GM18868 (cell line): ENCODE results near the gene OR2Z1.

Experiments used
- ATAC-seq: cut with Tn5 transposase; IDR thresholded peaks from one replicate; pipeline ENCODE4 v1.9.1; 2021; ENCODE audit warnings: mild to moderate bottlenecking, moderate library complexity; ENCODE audit not compliant: unreplicated experiment

Gene OR2Z1, protein sequence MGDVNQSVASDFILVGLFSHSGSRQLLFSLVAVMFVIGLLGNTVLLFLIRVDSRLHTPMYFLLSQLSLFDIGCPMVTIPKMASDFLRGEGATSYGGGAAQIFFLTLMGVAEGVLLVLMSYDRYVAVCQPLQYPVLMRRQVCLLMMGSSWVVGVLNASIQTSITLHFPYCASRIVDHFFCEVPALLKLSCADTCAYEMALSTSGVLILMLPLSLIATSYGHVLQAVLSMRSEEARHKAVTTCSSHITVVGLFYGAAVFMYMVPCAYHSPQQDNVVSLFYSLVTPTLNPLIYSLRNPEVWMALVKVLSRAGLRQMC

GRCh38 chr19:8721334-8721733, at the start of gene OR2Z1:
Gene OR2Z1 (plus strand): TSS chr19:8721634. CDS start chr19:8731029, 9,395 bp downstream.
- ATAC-seq = no peak

DNA sequence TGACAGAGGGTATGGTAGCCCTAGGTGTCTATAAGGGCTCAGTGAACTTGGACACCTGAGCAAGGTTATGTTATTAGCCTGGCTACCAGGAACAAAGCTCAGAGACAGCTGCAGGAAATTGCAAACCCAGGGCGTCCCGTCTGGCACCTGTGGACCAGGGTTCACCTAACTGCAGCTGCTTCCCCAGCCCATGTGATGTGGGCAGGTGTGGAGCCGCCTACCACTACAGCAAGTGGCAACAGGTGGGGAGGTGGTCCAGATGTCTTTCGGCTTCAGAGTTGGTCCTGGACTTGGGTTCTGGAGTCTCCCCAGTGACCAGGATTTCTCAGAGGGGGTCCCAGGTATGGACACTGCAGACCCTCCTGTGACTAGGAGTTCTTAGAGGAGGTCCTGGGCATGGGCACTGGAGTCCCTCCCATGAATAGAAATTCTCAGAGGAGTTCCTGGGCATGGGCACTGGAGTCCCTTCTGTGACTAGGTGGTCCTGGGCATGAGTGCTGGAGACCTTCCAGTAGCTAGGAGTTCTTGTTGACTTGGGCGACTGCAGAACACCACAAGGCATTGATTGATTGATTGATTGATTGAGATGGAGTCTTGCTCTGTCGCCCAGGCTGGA, 48.0 kb upstream of the OR2Z1 start:
- no peak for ATAC-seq

GRCh38 chr19:8675066-8675465, 46.4 kb upstream of the OR2Z1 start:
- no peak for ATAC-seq

DNA sequence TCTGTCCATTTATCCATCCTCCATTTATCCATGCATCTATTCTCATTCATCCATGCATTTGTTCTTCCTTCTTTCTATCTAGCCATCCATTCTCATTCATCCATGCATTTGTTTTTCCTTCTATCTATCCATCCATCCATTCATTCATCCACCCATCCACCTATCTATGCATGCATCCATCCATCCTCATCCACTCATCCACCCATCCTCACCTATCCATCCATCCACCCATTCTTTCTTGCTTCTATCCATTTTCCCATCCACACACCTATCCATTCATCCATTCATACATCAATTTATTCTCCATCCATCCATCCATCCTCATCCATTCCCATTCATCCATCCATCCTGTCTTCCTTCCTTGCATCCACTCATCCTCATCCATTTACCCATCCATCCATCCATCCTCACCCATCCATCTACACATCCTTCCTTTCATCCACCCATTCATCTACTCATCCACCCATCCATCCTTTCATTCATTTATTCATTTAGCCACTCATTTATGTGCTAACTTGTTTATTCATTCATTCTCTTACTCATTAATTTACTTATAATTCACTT, 43.1 kb upstream of the OR2Z1 start:
- ATAC-seq = no peak

DNA sequence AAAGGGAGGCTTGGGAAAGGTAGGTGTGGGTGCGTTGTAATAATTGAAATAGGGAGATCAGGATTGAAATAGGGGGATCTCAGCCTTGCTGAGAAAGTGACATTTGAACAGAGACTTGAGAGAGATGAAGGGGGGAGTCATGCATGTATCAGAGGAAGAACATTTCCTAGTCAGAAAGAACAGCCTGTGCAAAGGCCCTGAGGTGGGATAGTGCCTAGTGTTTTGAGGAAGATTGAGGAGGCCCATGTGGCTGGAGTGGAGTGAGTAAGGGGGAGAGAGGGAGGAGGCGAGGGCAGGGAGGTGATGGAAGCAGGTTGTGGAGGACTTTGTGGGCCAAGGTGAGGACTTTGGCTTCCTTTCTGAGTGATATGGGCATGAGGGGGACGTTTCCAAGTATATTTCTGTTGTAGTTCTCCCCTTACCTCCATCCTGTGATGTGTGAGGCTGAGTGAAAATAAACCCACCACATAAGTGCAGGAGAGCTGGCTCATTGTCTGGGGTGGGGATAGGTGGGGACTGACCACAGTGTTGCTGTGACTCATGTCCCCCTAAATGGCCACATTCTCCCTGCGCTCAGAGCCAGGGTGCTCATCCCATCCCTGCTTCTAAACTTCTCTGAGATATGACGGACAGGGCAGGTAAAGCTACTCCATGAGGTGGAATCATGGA, 40.6 kb upstream of the OR2Z1 start:
- ATAC-seq = no peak

DNA sequence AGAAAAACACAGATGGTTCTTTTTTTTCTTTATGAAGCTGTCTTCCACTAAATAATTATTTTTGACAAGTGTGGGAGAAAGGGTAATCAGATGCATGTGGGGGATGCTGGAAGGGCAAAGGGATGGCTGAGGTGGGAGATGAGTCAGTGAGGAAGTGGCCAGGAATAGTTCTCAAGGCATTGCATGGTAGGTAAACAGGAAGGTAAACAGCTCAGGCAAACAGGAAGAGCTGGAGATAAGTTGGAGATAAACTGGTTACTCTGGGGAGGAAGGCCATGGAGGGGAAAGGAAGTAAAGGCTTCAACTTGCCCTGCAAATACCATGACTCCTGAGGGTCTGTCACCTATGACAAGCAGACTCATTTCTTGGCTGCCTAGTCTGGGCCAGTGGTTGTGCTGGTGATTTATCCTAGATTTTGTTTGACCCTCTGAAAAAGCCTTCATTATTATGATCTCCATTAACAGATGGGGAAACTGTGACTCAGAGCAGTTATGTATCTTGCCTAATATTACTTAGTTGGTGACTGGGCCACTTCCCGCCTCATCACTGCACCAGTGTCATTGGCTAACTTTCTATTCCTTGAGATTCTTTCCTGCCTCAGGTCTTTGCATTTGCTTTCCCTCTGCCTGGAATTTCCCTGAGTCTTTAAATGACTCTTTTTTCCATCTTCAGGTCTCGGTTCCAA, 39.9 kb upstream of the OR2Z1 start:
- ATAC-seq = no peak

GRCh38 chr19:8682472-8682871, 39.0 kb upstream of the OR2Z1 start:
- ATAC-seq = no peak

DNA sequence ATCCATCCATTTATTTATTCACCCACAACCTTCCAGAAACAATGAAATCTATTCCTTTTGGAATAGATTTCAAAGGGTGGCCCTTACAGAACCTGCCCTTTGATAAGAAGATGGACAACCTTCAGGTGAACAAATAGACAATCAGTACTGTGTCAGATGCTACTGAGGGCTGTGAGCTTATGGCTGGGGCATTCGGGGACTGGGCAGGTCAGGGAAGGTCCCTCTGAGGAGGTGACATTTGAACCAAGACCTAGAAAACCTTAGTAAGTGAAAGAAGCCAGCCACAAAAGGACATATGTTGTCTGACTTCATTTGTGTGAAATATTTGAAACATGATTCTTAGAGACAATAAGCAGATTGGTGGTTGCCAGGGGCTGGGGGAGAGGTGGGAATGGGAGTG, 38.5 kb upstream of the OR2Z1 start:
- no peak for ATAC-seq

DNA sequence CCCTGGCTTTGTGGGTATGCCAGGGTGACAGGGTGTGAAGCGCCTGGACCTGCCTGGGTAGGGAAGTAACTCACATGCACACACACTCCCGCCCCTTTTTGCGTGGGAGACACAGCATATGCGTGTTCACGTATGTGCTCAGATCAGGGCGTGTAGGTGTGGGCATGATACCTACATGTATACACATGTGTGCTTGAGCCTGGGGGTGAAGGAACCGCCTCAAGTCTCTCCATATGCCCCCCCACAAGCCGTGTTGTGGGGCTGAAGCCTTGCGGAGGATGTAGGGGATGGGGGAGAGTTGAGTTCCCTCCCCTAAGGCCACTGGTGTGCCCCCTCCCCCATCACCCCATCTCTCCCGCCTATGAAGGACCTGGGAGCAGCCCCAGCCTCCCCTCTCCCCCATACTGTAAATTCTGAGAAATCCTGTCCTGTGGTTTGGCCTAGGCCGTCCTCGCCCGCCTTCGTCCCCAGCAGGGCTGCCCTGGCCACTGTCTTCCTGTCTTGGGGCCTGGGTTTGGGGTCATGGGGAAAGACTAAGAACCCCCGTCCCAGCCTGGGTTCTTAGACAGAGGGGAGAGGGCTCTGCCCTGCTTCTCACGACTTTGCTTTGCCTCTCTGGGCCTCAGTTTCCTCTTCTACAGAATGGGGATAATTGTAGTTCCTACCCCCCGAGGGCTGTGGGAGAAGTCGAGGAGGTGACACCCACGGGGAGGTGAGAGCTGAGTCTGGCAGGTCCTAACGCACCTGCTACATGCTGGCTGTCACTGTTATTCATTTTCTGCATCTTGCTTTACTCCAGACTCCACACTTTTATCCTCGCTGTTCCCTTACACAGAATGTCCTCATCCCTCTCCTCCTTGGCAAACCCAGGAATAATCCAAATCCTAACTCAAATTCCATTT, 37.2 kb upstream of the OR2Z1 start:
- ATAC-seq = no peak

DNA sequence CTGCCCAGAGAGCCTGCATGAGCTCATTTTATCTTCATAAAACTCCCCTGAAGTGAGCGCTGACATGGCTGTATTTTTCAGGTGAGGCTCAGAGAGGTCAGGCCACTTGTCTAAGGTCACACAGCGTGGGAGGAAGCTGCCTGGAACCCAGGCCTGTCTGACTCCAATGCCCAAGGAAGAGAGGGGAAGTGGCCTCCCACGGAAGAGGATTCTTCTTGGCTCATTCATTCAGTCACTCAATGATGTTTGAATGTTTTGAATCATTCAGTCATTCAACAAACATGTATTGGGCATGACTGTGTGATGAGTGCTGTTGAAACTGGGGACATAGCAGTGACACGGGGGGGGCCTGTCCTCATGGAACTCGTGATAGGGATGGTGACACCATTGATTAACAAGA, 34.9 kb upstream of the OR2Z1 start:
- ATAC-seq = no peak

DNA sequence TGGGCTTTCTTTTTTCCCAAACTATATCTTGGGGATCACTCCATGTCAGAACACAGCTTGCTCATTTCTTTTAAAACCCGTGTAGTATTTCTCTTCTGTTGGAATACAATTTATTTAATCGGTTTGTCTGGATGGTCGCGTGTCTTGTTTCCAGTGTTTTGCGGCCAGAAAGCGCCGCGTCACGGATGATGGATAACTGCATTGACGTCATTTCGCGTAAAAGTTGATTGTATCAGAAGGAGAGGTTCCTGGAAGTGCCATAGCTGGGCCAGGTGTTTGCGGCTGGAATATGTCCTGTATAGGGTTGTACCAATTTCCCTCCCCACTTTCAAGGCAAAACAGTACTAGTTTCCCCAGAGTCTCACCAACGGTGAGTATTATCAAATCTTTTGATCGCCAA, 32.5 kb upstream of the OR2Z1 start:
- no peak for ATAC-seq

- ATAC-seq = no peak
Measured at GRCh38 chr19:8690753-8691539, 30.5 kb upstream of the OR2Z1 start.

- ATAC-seq = no peak
Measured at GRCh38 chr19:8695501-8695900, 25.9 kb upstream of the OR2Z1 start.

DNA sequence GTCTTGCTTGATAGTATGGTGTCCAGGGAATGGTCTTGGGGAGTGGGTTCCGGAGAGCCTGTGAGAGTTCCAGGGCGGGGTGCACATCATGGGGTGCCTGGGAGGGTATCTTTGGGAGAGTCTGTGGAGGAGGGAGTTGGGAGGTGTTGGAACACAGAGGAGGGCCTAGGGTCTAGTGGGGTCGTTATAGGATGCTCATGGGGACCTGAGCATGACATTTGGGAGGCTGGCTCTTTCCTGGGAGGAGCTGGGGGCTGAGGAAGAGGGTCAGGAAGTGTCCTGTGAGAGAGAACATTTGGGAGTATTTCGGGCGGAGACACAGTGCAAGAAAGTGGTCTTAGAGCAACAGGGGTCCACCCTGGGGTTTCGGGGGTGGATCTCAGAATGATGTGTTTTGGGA, 25.5 kb upstream of the OR2Z1 start:
- no peak for ATAC-seq

GRCh38 chr19:8696993-8697392, 24.4 kb upstream of the OR2Z1 start:
- no peak for ATAC-seq

GRCh38 chr19:8697671-8698432, 23.6 kb upstream of the OR2Z1 start:
- no peak for ATAC-seq

- ATAC-seq = no peak
Measured at GRCh38 chr19:8698433-8699063, 22.9 kb upstream of the OR2Z1 start, which contains the start of gene ACTL9. Gene ACTL9 (minus strand): TSS chr19:8698795. CDS start chr19:8698701, 94 bp downstream.

DNA sequence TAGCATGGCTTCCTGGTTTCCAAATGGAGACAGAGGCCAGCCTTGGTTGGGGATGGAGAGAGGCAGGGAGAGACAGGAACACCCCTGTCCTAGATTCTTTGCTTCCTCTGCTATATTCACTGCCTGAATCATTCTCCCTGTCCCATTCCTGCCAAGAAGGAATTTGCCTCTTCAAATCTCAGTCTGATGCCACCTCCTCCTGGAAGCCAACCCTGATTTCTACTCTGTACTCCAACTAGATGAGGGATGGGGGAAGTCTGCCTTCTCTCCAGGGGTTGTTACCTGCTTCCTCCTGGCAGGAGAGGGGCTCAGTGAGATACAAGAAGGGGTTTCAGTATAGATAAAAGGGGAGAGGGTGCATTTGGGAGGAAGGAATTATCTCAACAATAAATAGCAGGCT, 21.5 kb upstream of the OR2Z1 start:
- ATAC-seq = no peak
